GM10266 (cell line): ENCODE results near the gene EXOC2.
"Not testable (repeated sequence)": the region's sequence is repeated elsewhere in the genome, so short reads cannot be mapped to it uniquely, and the experiment has no call there.

Experiments
- DNase-seq: peaks from one replicate; pipeline ENCODE4 v3.0.0; 2012; ENCODE audit errors: extremely low spot score
- TF ChIP-seq, protein P1 (sequence below): IDR thresholded peaks from 2 replicates; pipeline ENCODE4 v1.5.1; 2012; ENCODE audit warnings: mild to moderate bottlenecking, low read depth; ENCODE audit not compliant: control insufficient read depth, insufficient read depth; ENCODE audit errors: missing control alignments

EXOC2 gene

DNA sequence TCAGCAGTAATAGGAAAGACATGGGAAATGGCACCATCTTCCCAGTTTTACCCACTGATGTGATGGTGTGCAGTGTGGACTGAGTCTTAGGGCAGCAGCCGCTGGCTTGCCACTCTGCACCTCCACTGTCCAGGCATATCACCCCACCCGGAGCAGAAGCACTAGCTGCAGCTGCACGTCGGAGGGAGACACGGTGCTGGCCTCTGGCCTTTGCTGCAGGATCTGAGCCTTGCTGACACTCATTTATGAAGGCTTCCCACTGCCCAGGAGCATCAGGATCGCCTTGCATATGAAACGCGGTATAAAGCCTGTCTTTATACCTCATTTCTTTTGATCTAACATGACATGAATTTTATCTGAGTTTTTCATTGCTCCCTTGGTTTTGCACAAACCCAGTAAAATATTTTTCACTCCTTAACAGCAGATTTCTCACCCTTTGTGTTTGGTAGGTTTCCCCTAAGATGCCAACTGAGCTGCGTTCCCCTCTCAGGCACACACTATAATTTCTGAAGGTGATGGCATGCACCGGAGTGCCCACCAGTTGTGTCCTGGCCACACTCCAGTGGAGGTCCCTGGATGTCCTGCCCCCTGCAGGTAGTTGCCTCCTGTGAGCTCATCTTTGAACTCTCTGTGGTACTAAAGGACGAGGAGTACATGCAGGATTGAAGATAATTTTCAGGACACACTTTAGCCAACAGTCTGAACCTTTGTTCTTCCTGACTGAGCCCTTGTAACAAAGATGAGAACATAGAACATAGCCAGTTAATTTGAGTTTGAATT lies 9.0 kb upstream of the EXOC2 start:
- no peak for DNase-seq

DNA sequence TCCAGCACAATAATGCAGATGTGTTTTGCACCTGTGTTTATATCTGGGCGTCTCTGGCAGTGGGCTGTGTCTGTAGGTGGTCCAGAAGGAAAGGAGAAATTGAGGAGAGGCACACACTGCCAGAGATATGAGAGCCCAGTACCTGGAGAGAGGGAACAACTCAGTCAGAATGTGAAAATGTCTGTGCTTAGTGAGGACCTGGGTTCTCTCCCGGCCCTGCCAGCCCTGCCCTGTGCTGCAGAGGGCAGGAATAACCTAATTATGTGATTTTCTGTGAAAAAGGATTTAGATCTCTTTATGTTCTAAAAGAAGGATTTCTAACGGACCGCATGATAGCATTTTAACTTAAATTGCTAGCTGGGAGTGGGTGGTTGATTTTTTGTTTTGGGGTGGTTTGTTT lies 8.3 kb upstream of the EXOC2 start:
- TF ChIP-seq, protein P1, sequence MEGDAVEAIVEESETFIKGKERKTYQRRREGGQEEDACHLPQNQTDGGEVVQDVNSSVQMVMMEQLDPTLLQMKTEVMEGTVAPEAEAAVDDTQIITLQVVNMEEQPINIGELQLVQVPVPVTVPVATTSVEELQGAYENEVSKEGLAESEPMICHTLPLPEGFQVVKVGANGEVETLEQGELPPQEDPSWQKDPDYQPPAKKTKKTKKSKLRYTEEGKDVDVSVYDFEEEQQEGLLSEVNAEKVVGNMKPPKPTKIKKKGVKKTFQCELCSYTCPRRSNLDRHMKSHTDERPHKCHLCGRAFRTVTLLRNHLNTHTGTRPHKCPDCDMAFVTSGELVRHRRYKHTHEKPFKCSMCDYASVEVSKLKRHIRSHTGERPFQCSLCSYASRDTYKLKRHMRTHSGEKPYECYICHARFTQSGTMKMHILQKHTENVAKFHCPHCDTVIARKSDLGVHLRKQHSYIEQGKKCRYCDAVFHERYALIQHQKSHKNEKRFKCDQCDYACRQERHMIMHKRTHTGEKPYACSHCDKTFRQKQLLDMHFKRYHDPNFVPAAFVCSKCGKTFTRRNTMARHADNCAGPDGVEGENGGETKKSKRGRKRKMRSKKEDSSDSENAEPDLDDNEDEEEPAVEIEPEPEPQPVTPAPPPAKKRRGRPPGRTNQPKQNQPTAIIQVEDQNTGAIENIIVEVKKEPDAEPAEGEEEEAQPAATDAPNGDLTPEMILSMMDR = no peak
- DNase-seq = no peak

More for the DNA sequence above, 9.0 kb upstream of the EXOC2 start:
- TF ChIP-seq, protein P1 = no peak

DNA sequence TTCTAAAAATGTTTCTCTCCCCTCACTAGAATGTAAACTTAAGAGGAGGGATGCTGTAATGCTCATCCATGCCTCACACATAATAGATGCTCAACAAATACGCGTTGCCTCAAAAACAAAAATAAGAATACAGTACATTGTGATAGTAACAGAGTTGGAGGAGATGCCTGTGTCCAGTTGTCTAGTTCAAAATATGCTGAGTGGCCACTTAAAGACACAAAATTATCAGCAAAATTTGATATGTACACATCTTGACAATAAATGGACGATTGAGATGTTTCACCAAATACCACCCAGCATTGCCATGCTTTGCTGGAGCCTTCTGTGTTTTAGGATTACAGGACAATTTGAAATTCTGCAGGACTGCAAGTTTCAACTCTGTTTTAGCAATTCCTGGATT lies 7.6 kb upstream of the EXOC2 start:
- no peak for DNase-seq
- TF ChIP-seq, protein P1 = no peak

DNA sequence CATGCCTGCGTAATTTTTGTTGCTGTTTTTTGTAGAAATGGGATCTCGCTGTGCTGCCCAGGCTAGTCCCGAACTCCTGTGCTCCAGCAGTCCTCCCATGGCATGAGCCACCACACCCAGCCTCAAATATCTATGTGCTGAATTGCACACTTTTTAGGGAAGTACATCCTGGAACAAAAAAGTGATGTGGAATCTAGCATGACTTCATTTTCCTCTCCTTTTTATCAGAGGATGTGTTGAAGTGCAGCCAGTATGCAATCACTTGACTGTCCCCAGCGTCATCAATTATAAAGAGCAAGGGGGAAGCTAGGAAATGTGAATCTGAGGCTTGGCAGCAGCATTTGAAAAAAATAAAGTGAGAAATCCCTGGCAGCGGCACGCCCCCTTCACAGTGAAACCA lies 6.4 kb upstream of the EXOC2 start:
- DNase-seq = no peak
- TF ChIP-seq, protein P1 = no peak

DNA sequence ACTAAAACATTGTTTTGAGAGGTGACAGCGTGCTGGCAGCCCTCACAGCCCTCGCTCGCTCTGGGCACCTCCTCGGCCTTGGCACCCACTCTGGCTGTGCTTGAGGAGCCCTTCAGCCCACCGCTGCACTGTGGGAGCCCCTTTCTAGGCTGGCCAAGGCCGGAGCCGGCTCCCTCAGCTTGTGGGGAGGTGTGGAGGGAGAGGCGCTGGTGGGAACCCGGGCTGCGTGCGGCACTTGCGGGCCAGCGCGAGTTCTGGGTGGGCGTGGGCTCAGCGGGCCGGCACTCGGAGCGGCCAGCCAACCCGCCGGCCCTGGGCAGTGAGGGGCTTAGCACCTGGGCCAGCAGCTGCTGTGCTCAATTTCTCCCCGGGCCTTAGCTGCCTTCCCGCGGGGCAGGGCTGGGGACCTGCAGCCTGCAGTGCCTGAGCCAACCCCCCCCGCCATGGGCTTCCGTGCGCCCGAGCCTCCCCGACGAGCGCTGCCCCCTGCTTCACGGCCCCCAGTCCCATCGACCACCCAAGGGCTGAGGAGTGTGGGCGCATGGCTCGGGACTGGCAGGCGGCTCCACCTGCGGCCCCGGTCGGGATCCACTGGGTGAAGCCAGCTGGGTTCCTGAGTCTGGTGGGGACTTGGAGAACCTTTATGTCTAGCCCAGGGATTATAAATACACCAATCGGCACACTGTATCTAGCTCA lies 1.6 kb upstream of the EXOC2 start:
- DNase-seq = not testable (repeated sequence)

DNA sequence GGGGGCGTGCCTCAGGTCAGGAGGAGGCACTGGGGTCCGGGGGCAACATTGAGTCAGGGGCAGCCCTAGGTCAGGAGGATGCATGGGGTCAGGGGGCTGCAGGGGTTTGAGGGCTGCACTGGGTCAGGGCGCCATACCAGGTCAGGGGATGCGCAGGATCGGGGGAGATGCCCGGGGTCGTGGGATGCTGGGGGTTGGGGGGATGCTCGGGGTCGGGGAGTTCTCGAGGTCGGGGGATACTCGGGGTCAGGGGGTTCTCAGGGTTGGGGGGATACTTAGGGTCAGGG lies 727 bp upstream of the EXOC2 start:
- DNase-seq = no peak
- TF ChIP-seq, protein P1 = no peak

DNA sequence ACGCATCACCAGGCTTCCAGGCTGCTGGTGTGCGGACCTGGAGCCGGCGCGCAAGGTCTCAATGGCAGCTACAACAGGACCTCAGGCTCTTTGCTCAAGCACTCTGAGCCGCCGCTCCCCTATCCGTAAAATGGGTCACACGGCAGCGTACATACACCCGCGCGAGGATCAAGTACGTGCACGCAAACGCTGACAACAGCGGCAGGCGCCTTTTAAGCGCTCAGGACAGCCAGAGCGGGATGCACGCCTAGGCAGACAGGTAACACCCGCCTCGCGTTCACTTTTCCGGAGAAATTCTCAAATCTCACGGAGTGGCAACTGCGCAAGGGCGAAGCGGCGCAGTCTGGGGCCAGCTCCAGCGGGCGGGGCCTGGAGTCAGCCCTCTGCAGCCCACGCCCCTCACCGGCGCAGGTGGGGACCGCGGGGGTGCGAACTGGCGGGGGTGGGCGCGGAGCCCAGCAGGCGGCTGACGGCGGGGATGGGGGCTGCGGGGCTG lies 535 bp downstream of the EXOC2 start:
- TF ChIP-seq, protein P1 = no peak

More for the DNA sequence above, 535 bp downstream of the EXOC2 start:
- DNase-seq = peak; percentile 71
